Endothelial cell of umbilical vein (primary cell): ENCODE measurements around the gene CCDC138. TPM values are rescaled to one million over a fixed set of nuclear protein-coding genes. Genes with fewer than 3 reads are reported as not detected.

Experiments used
- BruUV-seq: library from RNA; stranded (reverse); fragments of 400-500 nt; replicated peaks from 2 replicates; lab custom pipeline; 2021; lab: Mats Ljungman, UMichigan
- CTCF ChIA-PET: fragments of 300-600, 350-600 bp; sonication (Branson Sonifier 250); formaldehyde crosslinking; loops from one replicate; lab custom pipeline; 2021; ENCODE audit warnings: antibody characterized with exemption, inconsistent platforms; lab: Charles Lee
- POLR2A ChIA-PET: fragments of 300-600, 350-600 bp; sonication (Branson Sonifier 250); formaldehyde crosslinking; loops from one replicate; lab custom pipeline; 2021; ENCODE audit warnings: antibody characterized with exemption, inconsistent platforms; lab: Charles Lee
- DNase-seq: peaks from one replicate; pipeline ENCODE4 v3.0.0-alpha.2; 2011; ENCODE audit warnings: low read depth, low spot score
- FAIRE-seq: peaks from 2 replicates; lab custom pipeline; 2011; peaks lifted over from hg19 to GRCh38; lab: Jason Lieb, UNC
- H2AFZ ChIP-seq: 2 replicates; pipeline ENCODE4 v1.6.0; 2012; ENCODE audit warnings: low read depth, low read length, control low read depth, inconsistent platforms
- H3K27ac ChIP-seq: 2 replicates; pipeline ENCODE4 v1.5.1; 2011; ENCODE audit warnings: low read depth, mild to moderate bottlenecking, control low read depth, low read length, moderate library complexity; ENCODE audit not compliant: insufficient read depth
- H3K27me3 ChIP-seq, 2 experiments: 2 replicates each; pipeline versions ENCODE4 v1.6.0 to v1.6.1; 2011; ENCODE audit warnings: low read length in 2 of 2, mixed read lengths in 1 of 2; ENCODE audit not compliant: control insufficient read depth in 2 of 2, insufficient read depth in 2 of 2
- H3K36me3 ChIP-seq, 2 experiments: 2 replicates in 1 of 2; 3 replicates in 1 of 2; pipeline ENCODE4 v1.5.1; 2011; ENCODE audit warnings: low read length in 2 of 2, mild to moderate bottlenecking in 1 of 2, moderate library complexity in 1 of 2; ENCODE audit not compliant: control insufficient read depth in 2 of 2, insufficient read depth in 2 of 2; ENCODE audit errors: extremely low read depth in 1 of 2
- H3K4me1 ChIP-seq: 3 replicates; pipeline ENCODE4 v1.5.1; 2011; ENCODE audit warnings: mild to moderate bottlenecking, low read length; ENCODE audit not compliant: control insufficient read depth, insufficient read depth; ENCODE audit errors: extremely low read depth
- H3K4me2 ChIP-seq: 2 replicates; pipeline ENCODE4 v1.6.1; 2011; ENCODE audit warnings: low read length, control low read depth, mixed read lengths; ENCODE audit not compliant: insufficient read depth
- H3K4me3 ChIP-seq, 3 experiments: fragments of 200-600 bp in 1 of 3; sonication (generic), shearing (Covaris generic) in 1 of 3; replicated peaks in 1 of 3; 2 replicates each; pipeline ENCODE4 v1.5.1; 2011 to 2016; ENCODE audit warnings: control low read depth in 3 of 3, low read length in 3 of 3, mild to moderate bottlenecking in 2 of 3, inconsistent platforms in 1 of 3, low read depth in 1 of 3, moderate library complexity in 1 of 3; ENCODE audit not compliant: insufficient read depth in 1 of 3
- H3K79me2 ChIP-seq: 2 replicates; pipeline ENCODE4 v1.6.0; 2012; ENCODE audit warnings: low read length, inconsistent platforms; ENCODE audit not compliant: control insufficient read depth, insufficient read depth
- H3K9ac ChIP-seq: replicated peaks from 2 replicates; pipeline ENCODE3; 2011; ENCODE audit warnings: low read length, control low read depth; ENCODE audit not compliant: insufficient read depth; ENCODE audit errors: extremely low read depth
- H3K9me1 ChIP-seq: replicated peaks from 3 replicates; pipeline ENCODE4 v1.6.0; 2011; ENCODE audit warnings: mild to moderate bottlenecking, low read length; ENCODE audit not compliant: control insufficient read depth, insufficient read depth; ENCODE audit errors: extremely low read depth
- H3K9me3 ChIP-seq: replicated peaks from 2 replicates; pipeline ENCODE4 v1.5.1; 2012; ENCODE audit warnings: low read length, inconsistent platforms; ENCODE audit not compliant: control insufficient read depth, insufficient read depth
- H4K20me1 ChIP-seq: replicated peaks from 2 replicates; pipeline ENCODE3; 2011; ENCODE audit warnings: mild to moderate bottlenecking, low read length; ENCODE audit not compliant: control insufficient read depth, insufficient read depth; ENCODE audit errors: extremely low read depth
- EZH2 ChIP-seq: IDR thresholded peaks from 2 replicates; pipeline ENCODE4 v1.6.1; 2012; ENCODE audit warnings: borderline replicate concordance, low read depth, mild to moderate bottlenecking, moderate library complexity, low read length, inconsistent platforms; ENCODE audit not compliant: severe bottlenecking
- FOS ChIP-seq: IDR thresholded peaks from 2 replicates; pipeline ENCODE4 v1.6.1; 2011; ENCODE audit warnings: mild to moderate bottlenecking, low read length, moderate library complexity, borderline replicate concordance; ENCODE audit not compliant: insufficient read depth
- GATA2 ChIP-seq: IDR thresholded peaks from 2 replicates; pipeline ENCODE4 v1.7.0; 2011; ENCODE audit warnings: low read depth, mild to moderate bottlenecking, moderate library complexity, mixed read lengths, low read length; ENCODE audit not compliant: insufficient read length, insufficient read depth
- JUN ChIP-seq: IDR thresholded peaks from 2 replicates; pipeline ENCODE4 v1.6.1; 2011; ENCODE audit warnings: borderline replicate concordance, low read depth; ENCODE audit not compliant: insufficient read length, insufficient read depth
- MYC ChIP-seq: IDR thresholded peaks from one replicate; pipeline ENCODE4 v1.6.1; 2011; ENCODE audit warnings: mild to moderate bottlenecking, low read depth, low read length
- POLR2A ChIP-seq: IDR thresholded peaks from 2 replicates; pipeline ENCODE4 v1.6.1; 2012; ENCODE audit warnings: low read depth, mild to moderate bottlenecking, control low read depth, low read length
- POLR2AphosphoS5 ChIP-seq: IDR thresholded peaks from 2 replicates; pipeline ENCODE4 v1.6.1; 2012; ENCODE audit warnings: low read depth, mild to moderate bottlenecking, control low read depth, low read length, moderate library complexity; ENCODE audit not compliant: insufficient read depth
- dilution Hi-C: fragments of 300-500 bp; cut with MboI; formaldehyde crosslinking; loops from one replicate; pipeline ENCODE4 v1.15.0; 2019; ENCODE audit warnings: low sequenced_read_pairs; ENCODE audit not compliant: extremely low pct_ligation_motif_present
- intact Hi-C: fragments of 100-400 bp; cut with micrococcal nuclease; formaldehyde crosslinking; loops from one replicate; pipeline ENCODE4 v1.10.0; 2022
- polyA plus RNA-seq, 4 experiments: library from polyadenylated mRNA; depleted of rRNA in 3 of 4; stranded (reverse) in 3 of 4; unstranded in 1 of 4; fragments of >200 nt; gene quantifications; 2 replicates each; pipeline versions ENCODE4 v1.2.1 to v1.2.3, GENCODE V29; 2011 to 2012; ENCODE audit warnings: missing spikeins in 1 of 4
- total RNA-seq: library from RNA; stranded (reverse); gene quantifications from 2 replicates; pipeline ENCODE4 v1.2.3, GENCODE V29; 2021
- TF ChIP-seq, protein P1 (sequence below): IDR thresholded peaks from 2 replicates; pipeline ENCODE4 v1.6.1; 2011; ENCODE audit not compliant: insufficient read depth, insufficient read length
- TF ChIP-seq, protein P2 (sequence below), 2 donors: IDR thresholded peaks; 1 replicate in 1 of 2; 2 replicates in 1 of 2; pipeline ENCODE4 v1.5.1; 2011; ENCODE audit warnings: low read length in 2 of 2, mild to moderate bottlenecking in 2 of 2, moderate library complexity in 2 of 2, control low read depth in 1 of 2, inconsistent platforms in 1 of 2, low read depth in 1 of 2; ENCODE audit not compliant: insufficient read depth in 1 of 2; ENCODE audit errors: extremely low read depth in 1 of 2

The CCDC138 gene
- total and polyA plus RNA-seq, 2 donors (not counting 3 experiments of a cell fraction or from before 2014, with no cell fraction given) = 1.5 to 10.8 TPM

- Histone ChIP-seq H3K9me3 (no peaks in the 10 kb centered on the region), H3K36me3 (no peaks in the 10 kb centered on the region), H3K79me2 (no peaks in the 10 kb centered on the region), H3K27ac (no peak overlapping the region), H3K27me3 (peaks cover 0 to 2% of the 10 kb centered on the region in 2 experiments), H3K4me3 (no peak overlapping the region), H3K4me1 (no peaks in the 10 kb centered on the region), H4K20me1 (no peaks in the 10 kb centered on the region), H2AFZ (no peak overlapping the region), H3K4me2 (no peak overlapping the region), H3K9ac (no peak overlapping the region), H3K9me1 (no peaks in the 10 kb centered on the region)
- TF ChIP-seq, protein P1, sequence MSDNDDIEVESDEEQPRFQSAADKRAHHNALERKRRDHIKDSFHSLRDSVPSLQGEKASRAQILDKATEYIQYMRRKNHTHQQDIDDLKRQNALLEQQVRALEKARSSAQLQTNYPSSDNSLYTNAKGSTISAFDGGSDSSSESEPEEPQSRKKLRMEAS = no peak
- TF ChIP-seq MYC (no peak), POLR2A (no peak), POLR2AphosphoS5 (no peak), JUN (no peak), FOS (no peak)
- dilution Hi-C loops = no loop called here
- ChIA-PET CTCF (no interaction called here), POLR2A (no interaction called here)
- DNase-seq = no peak
- FAIRE-seq = no peak
- intact Hi-C loops = no loop called here
- BruUV-seq = no TSS peak
Observed at GRCh38 chr2:108910011-108910431, 123.5 kb downstream of the CCDC138 start.

- no TSS peak for BruUV-seq
- CTCF ChIA-PET = no interaction called here
- dilution Hi-C loops = no loop called here
- Histone ChIP-seq H3K9me1 (no peaks in the 10 kb centered on the region), H3K4me1 (no peaks in the 10 kb centered on the region), H3K9ac (no peak overlapping the region), H3K27me3 (peaks cover 0 to 2% of the 10 kb centered on the region in 2 experiments), H3K36me3 (no peaks in the 10 kb centered on the region), H3K27ac (no peak overlapping the region), H3K79me2 (no peaks in the 10 kb centered on the region), H2AFZ (no peak overlapping the region), H3K9me3 (no peaks in the 10 kb centered on the region), H3K4me2 (no peak overlapping the region), H4K20me1 (no peaks in the 10 kb centered on the region), H3K4me3 (no peak overlapping the region)
- DNase-seq = no peak
- FAIRE-seq = no peak
- TF ChIP-seq JUN (no peak), GATA2 (no peak), FOS (no peak), EZH2 (no peak), POLR2AphosphoS5 (no peak), MYC (no peak), POLR2A (no peak)
- TF ChIP-seq, protein P2, sequence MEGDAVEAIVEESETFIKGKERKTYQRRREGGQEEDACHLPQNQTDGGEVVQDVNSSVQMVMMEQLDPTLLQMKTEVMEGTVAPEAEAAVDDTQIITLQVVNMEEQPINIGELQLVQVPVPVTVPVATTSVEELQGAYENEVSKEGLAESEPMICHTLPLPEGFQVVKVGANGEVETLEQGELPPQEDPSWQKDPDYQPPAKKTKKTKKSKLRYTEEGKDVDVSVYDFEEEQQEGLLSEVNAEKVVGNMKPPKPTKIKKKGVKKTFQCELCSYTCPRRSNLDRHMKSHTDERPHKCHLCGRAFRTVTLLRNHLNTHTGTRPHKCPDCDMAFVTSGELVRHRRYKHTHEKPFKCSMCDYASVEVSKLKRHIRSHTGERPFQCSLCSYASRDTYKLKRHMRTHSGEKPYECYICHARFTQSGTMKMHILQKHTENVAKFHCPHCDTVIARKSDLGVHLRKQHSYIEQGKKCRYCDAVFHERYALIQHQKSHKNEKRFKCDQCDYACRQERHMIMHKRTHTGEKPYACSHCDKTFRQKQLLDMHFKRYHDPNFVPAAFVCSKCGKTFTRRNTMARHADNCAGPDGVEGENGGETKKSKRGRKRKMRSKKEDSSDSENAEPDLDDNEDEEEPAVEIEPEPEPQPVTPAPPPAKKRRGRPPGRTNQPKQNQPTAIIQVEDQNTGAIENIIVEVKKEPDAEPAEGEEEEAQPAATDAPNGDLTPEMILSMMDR (IDR thresholded peaks at IDR 0.05; ENCODE audit: extremely low read depth in 1 of 2, insufficient read depth in 1 of 2, low read depth in 1 of 2, low read length in 2 of 2) = no peak
- TF ChIP-seq, protein P1 = no peak
- intact Hi-C loops = no loop called here
- POLR2A ChIA-PET = no interaction called here
Observed at GRCh38 chr2:108910541-108911396, 124.2 kb downstream of the CCDC138 start.
